Measurements from ENCODE around the gene DHRSX. TPM values are rescaled to one million over a fixed set of nuclear protein-coding genes. Genes with fewer than 3 reads are reported as not detected.

Gene DHRSX
- 22.8 and 25.9 TPM in 2 replicates for total RNA-seq (2011; cell fraction: chromatin; rRNA removed; ENCODE audit: low replicate concordance)
- total RNA-seq (2011; cell fraction: nucleolus; rRNA removed), result 18.4 and 20.2 TPM in 2 replicates
- total RNA-seq (2011; cell fraction: nucleoplasm; rRNA removed), result 19.2 and 21.9 TPM in 2 replicates
- 6.5 and 6.9 TPM in 2 replicates for total RNA-seq (2014; rRNA removed)
- total RNA-seq (2014; rRNA removed; fragmentation: Illumina TruSeq; extraction: Trizol), result 3.4 and 3.6 TPM in 2 replicates
- total RNA-seq (2015; rRNA removed; fragmentation: Illumina TruSeq; extraction: Trizol), result 3.6 and 4.5 TPM in 2 replicates
- 10.5 and 11.0 TPM in 2 replicates for total RNA-seq (2021)
- polyA plus RNA-seq (2011; rRNA removed), result 6.5 and 8.6 TPM in 2 replicates
- polyA plus RNA-seq (2011; cell fraction: cytosol; rRNA removed), result 10.6 and 13.3 TPM in 2 replicates
- polyA plus RNA-seq (2011; cell fraction: nucleus; rRNA removed), result 8.7 and 13.2 TPM in 2 replicates
- polyA plus RNA-seq (2012), result 8.1 and 9.8 TPM in 2 replicates
- 7.2 and 8.7 TPM in 2 replicates for polyA plus RNA-seq (2014; fragmentation: Illumina TruSeq; extraction: Trizol)
- 1 to 10 TPM in 1 of 2 experiments, under 1 TPM in 1; 0.59 to 1.0 TPM for polyA plus RNA-seq (2014; fragmentation: Nextera tagmentation; extraction: Ambion mirVana)
- 6.2 and 7.8 TPM in 2 replicates for polyA plus RNA-seq (2014; rRNA removed)
- 9.8 and 11.9 TPM in 2 replicates for polyA minus RNA-seq (2011; rRNA and poly(A)+ RNA removed)
- polyA minus RNA-seq (2011; cell fraction: cytosol; rRNA and poly(A)+ RNA removed), result 2.5 and 5.4 TPM in 2 replicates
- 5.0 and 9.9 TPM in 2 replicates for polyA minus RNA-seq (2011; cell fraction: nucleus; rRNA and poly(A)+ RNA removed)
- Bru-seq, nascent RNA, result percentile 52 among the genes with signal in this experiment
- BruChase-seq, experiment 1, labeled RNA remaining after a 2-hour chase, result percentile 56 among the genes with signal in this experiment
- BruChase-seq, experiment 2, labeled RNA remaining after a 6-hour chase, result percentile 58 among the genes with signal in this experiment
- long read RNA-seq, experiment 1, transcript DHRSX-201 (7 exons, 2,571 nt), result major isoform, 7 of 128 reads
- long read RNA-seq, experiment 1, partial matches to known transcripts, result 6 of 128 reads
- long read RNA-seq, experiment 1, other reads (novel, unspliced or antisense), result 115 of 128 reads
- long read RNA-seq, experiment 2, partial matches to known transcripts, result 5 of 22 reads
- long read RNA-seq, experiment 2, other reads (novel, unspliced or antisense), result 16 of 22 reads
- long read RNA-seq, experiment 3, partial matches to known transcripts, result 1 of 11 reads
- long read RNA-seq, experiment 3, other reads (novel, unspliced or antisense), result 7 of 11 reads

- BruUV-seq (replicated peaks), result no TSS peak
- peak within 1 kb of the TSS; percentile 75 for H3K4me2 ChIP-seq (ENCODE audit: insufficient read depth, low read length)
- in situ Hi-C loops (cut with MboI), result no loop called here
- H4K20me1 ChIP-seq (replicated peaks; ENCODE audit: control insufficient read depth, insufficient read depth, low read length), result no peaks in the 10 kb centered on the region
- peaks cover 10% of the 10 kb centered on the region; the same call in 2 of the 3 replicates for H3K36me3 ChIP-seq (ENCODE audit: control insufficient read depth, insufficient read depth, low read length)
- POLR2A ChIA-PET, result no interaction called here
- no peak for FAIRE-seq
- H3K27me3 ChIP-seq (ENCODE audit: control insufficient read depth in 2 of 2, insufficient read depth in 2 of 2, low read length in 2 of 2), result no peaks in the 10 kb centered on the region
- no peaks in the 10 kb centered on the region for H3K9me1 ChIP-seq (ENCODE audit: control insufficient read depth, insufficient read depth, low read length)
- peaks cover 38% of the 10 kb centered on the region for H3K79me2 ChIP-seq (ENCODE audit: control insufficient read depth, insufficient read depth, low read length)
- H3K4me3 ChIP-seq, result peak within 1 kb of the TSS; percentile 75
- no peaks in the 10 kb centered on the region for H3K9me3 ChIP-seq (replicated peaks; ENCODE audit: control insufficient read depth, insufficient read depth, low read depth, low read length)
- H3K9ac ChIP-seq (ENCODE audit: insufficient read depth in 1 of 2, low read depth in 2 of 2, low read length in 2 of 2), result peak within 1 kb of the TSS; percentile 74 to 95
- intact Hi-C loops (cut with micrococcal nuclease), result no loop called here
- ATAC-seq, result peak; percentile 52
- peak within 1 kb of the TSS; percentile 85 for H3K27ac ChIP-seq (ENCODE audit: extremely low read depth, low read depth, low read length)
- H2AFZ ChIP-seq (ENCODE audit: low read depth, low read length), result no peak within 1 kb of the TSS
- CTCF ChIA-PET (ENCODE audit: low intra/inter-chr PET ratio), result no interaction called here
- WGBS (ENCODE audit: insufficient coverage, low coverage, missing lambda C conversion rate), result no CpG with 5 or more reads among the region's 57 CpGs
- H3K4me1 ChIP-seq (replicated peaks in 1 of 2; ENCODE audit: control insufficient read depth in 2 of 2, insufficient read depth in 2 of 2, low read length in 2 of 2), result peaks cover 8 to 30% of the 10 kb centered on the region in 2 experiments; a peak in 4 of 5 replicates
- DNase-seq (ENCODE audit: extremely low read depth in 1 of 4, low spot score in 3 of 4), result peak in 2 of 4 experiments; percentile 29 to 52
- TF ChIP-seq CXXC5 (CRISPR knock-in tag; IDR thresholded peaks at IDR 0.05), result peak; percentile 23; the same call in 1 of the 2 replicates
- TF ChIP-seq, protein P1, sequence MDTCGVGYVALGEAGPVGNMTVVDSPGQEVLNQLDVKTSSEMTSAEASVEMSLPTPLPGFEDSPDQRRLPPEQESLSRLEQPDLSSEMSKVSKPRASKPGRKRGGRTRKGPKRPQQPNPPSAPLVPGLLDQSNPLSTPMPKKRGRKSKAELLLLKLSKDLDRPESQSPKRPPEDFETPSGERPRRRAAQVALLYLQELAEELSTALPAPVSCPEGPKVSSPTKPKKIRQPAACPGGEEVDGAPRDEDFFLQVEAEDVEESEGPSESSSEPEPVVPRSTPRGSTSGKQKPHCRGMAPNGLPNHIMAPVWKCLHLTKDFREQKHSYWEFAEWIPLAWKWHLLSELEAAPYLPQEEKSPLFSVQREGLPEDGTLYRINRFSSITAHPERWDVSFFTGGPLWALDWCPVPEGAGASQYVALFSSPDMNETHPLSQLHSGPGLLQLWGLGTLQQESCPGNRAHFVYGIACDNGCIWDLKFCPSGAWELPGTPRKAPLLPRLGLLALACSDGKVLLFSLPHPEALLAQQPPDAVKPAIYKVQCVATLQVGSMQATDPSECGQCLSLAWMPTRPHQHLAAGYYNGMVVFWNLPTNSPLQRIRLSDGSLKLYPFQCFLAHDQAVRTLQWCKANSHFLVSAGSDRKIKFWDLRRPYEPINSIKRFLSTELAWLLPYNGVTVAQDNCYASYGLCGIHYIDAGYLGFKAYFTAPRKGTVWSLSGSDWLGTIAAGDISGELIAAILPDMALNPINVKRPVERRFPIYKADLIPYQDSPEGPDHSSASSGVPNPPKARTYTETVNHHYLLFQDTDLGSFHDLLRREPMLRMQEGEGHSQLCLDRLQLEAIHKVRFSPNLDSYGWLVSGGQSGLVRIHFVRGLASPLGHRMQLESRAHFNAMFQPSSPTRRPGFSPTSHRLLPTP (IDR thresholded peaks at IDR 0.05; ENCODE audit: borderline replicate concordance, extremely low read depth, insufficient read length), result no peak
- TF ChIP-seq BMI1 (IDR thresholded peaks at IDR 0.05; ENCODE audit: low read length), result no peak
- TF ChIP-seq NONO (IDR thresholded peaks at IDR 0.05; ENCODE audit: low read depth in 2 of 2, low read length in 1 of 2), result 0 out of 4 replicates have a peak, but pooled peaks of 1 of the 2 experiments have one; percentile 30
- peak; percentile 73 for TF ChIP-seq POLR2G (IDR thresholded peaks at IDR 0.05; ENCODE audit: low read depth, low read length)
- TF ChIP-seq, protein P2, sequence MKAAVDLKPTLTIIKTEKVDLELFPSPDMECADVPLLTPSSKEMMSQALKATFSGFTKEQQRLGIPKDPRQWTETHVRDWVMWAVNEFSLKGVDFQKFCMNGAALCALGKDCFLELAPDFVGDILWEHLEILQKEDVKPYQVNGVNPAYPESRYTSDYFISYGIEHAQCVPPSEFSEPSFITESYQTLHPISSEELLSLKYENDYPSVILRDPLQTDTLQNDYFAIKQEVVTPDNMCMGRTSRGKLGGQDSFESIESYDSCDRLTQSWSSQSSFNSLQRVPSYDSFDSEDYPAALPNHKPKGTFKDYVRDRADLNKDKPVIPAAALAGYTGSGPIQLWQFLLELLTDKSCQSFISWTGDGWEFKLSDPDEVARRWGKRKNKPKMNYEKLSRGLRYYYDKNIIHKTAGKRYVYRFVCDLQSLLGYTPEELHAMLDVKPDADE (conservative IDR thresholded peaks at IDR 0.05; ENCODE audit: control insufficient read depth, low read depth, low read length), result peak; percentile 52; the same call in 1 of the 2 replicates
- peak; percentile 46 for TF ChIP-seq TBP (optimal IDR thresholded peaks at IDR 0.05; ENCODE audit: low read depth, low read length)
- no peak for TF ChIP-seq ADNP (tag; IDR thresholded peaks at IDR 0.05)
- TF ChIP-seq YY1 (IDR thresholded peaks at IDR 0.05; ENCODE audit: borderline replicate concordance in 1 of 3, control insufficient read depth in 1 of 3, extremely low read depth in 1 of 3, insufficient read depth in 3 of 3, insufficient read length in 1 of 3, insufficient replicate concordance in 2 of 3, low read depth in 1 of 3, low read length in 2 of 3), result peak; percentile 28 to 89 (median 78)
- TF ChIP-seq RB1 (IDR thresholded peaks at IDR 0.05; ENCODE audit: low read depth), result 0 out of 2 replicates have a peak, but pooled peaks have one; percentile 14
These were observed at the start of gene DHRSX, which contains the start of gene ZBED1 for GRCh38 chrX:2500803-2501558. Gene DHRSX (minus strand): TSS chrX:2500976. CDS start chrX:2500925, 51 bp downstream. Gene ZBED1 (minus strand): TSS chrX:2500976. CDS start chrX:2490719, 10,257 bp downstream.
